Liver (tissue), 9 donors: ENCODE results near the gene CTBS. TPM values are rescaled to one million over a fixed set of nuclear protein-coding genes. Genes with fewer than 3 reads are reported as not detected.

Experiments used
- DNase-seq: peaks from one replicate; pipeline ENCODE4 v3.0.0-alpha.2; 2017; ENCODE audit warnings: low spot score
- H3K27ac ChIP-seq, 2 donors: one replicate each; pipeline ENCODE4 v1.7.0; 2013; ENCODE audit warnings: inconsistent platforms in 2 of 2, low read length in 2 of 2, control low read depth in 1 of 2, low read depth in 1 of 2, mild to moderate bottlenecking in 1 of 2
- H3K27me3 ChIP-seq, 4 donors: one replicate each; pipeline versions ENCODE4 v1.6.1 to v1.7.0; 2013; ENCODE audit warnings: low read length in 3 of 4, inconsistent platforms in 1 of 4, mild to moderate bottlenecking in 1 of 4, moderate library complexity in 1 of 4; ENCODE audit not compliant: control insufficient read depth in 4 of 4, insufficient read depth in 4 of 4
- H3K36me3 ChIP-seq, 4 donors: one replicate each; pipeline versions ENCODE4 v1.6.1 to v1.7.0; 2013; ENCODE audit warnings: low read length in 3 of 4, mild to moderate bottlenecking in 3 of 4, low read depth in 1 of 4, moderate library complexity in 1 of 4; ENCODE audit not compliant: control insufficient read depth in 4 of 4, insufficient read depth in 3 of 4
- H3K4me1 ChIP-seq, 4 donors: one replicate each; pipeline versions ENCODE4 v1.6.1 to v1.7.0; 2013; ENCODE audit warnings: low read length in 3 of 4, mild to moderate bottlenecking in 3 of 4, moderate library complexity in 1 of 4; ENCODE audit not compliant: control insufficient read depth in 4 of 4, insufficient read depth in 4 of 4
- H3K4me3 ChIP-seq, 3 donors: one replicate each; pipeline versions ENCODE4 v1.6.1 to v1.7.0; 2013; ENCODE audit warnings: low read length in 3 of 3, control low read depth in 1 of 3, low read depth in 1 of 3, mild to moderate bottlenecking in 1 of 3
- H3K9ac ChIP-seq, 2 donors: one replicate each; pipeline ENCODE4 v1.7.0; 2013; ENCODE audit warnings: low read length in 2 of 2, mild to moderate bottlenecking in 2 of 2, moderate library complexity in 2 of 2, control low read depth in 1 of 2, low read depth in 1 of 2
- H3K9me3 ChIP-seq, 4 donors: one replicate each; pipeline versions ENCODE4 v1.6.1 to v1.7.0; 2013; ENCODE audit warnings: low read length in 3 of 4; ENCODE audit not compliant: control insufficient read depth in 4 of 4
- EGR1 ChIP-seq, 2 donors: IDR thresholded peaks; 2 replicates each; pipeline ENCODE4 v1.6.1; 2016 to 2018; ENCODE audit warnings: antibody characterized with exemption in 2 of 2, low read depth in 2 of 2
- FOXA1 ChIP-seq: IDR thresholded peaks from 2 replicates; pipeline ENCODE4 v1.6.1; 2016; ENCODE audit warnings: antibody characterized with exemption
- FOXA2 ChIP-seq: IDR thresholded peaks from 2 replicates; pipeline ENCODE4 v1.6.1; 2016; ENCODE audit warnings: antibody characterized with exemption
- GABPA ChIP-seq, 2 donors: IDR thresholded peaks in 1 of 2; conservative IDR thresholded peaks in 1 of 2; 2 replicates each; pipeline ENCODE4 v1.6.1; 2016; ENCODE audit warnings: antibody characterized with exemption in 2 of 2, mild to moderate bottlenecking in 1 of 2, moderate library complexity in 1 of 2
- HNF4A ChIP-seq, 2 donors: conservative IDR thresholded peaks; 2 replicates each; pipeline ENCODE4 v1.6.1; 2016; ENCODE audit warnings: antibody characterized with exemption in 2 of 2, mild to moderate bottlenecking in 2 of 2
- HNF4G ChIP-seq: IDR thresholded peaks from 2 replicates; pipeline ENCODE4 v1.6.1; 2016; ENCODE audit warnings: antibody characterized with exemption
- NR2F2 ChIP-seq: IDR thresholded peaks from 2 replicates; pipeline ENCODE4 v1.6.1; 2016; ENCODE audit warnings: antibody characterized with exemption
- RAD21 ChIP-seq, 2 donors: IDR thresholded peaks; 2 replicates each; pipeline ENCODE4 v1.6.1; 2016; ENCODE audit warnings: antibody characterized with exemption in 2 of 2, mild to moderate bottlenecking in 2 of 2
- RXRA ChIP-seq, 2 donors: IDR thresholded peaks; 2 replicates each; pipeline ENCODE4 v1.6.1; 2017 to 2018; ENCODE audit warnings: antibody characterized with exemption in 2 of 2, mild to moderate bottlenecking in 1 of 2
- SP1 ChIP-seq: IDR thresholded peaks from 2 replicates; pipeline ENCODE4 v1.6.1; 2018; ENCODE audit warnings: antibody characterized with exemption, mild to moderate bottlenecking
- TAF1 ChIP-seq: conservative IDR thresholded peaks from 2 replicates; pipeline ENCODE4 v1.6.1; 2016; ENCODE audit warnings: antibody characterized with exemption, mild to moderate bottlenecking
- YY1 ChIP-seq: IDR thresholded peaks from 2 replicates; pipeline ENCODE4 v1.6.1; 2016; ENCODE audit warnings: antibody characterized with exemption, mild to moderate bottlenecking
- WGBS: extraction: QIAGEN DNeasy Blood & Tissue Kit; methylation state at CpG from one replicate; pipeline ENCODE4 v1.1.7; 2013; 5-methylcytosine and 5-hydroxymethylcytosine counted together
- polyA plus RNA-seq, 2 donors: library from polyadenylated mRNA; stranded (reverse) in 1 of 2; unstranded in 1 of 2; fragments of 200-250 nt in 1 of 2; fragments of >200 nt in 1 of 2; fragmentation: Nextera tagmentation in 1 of 2; extraction: Ambion mirVana in 1 of 2; gene quantifications; one replicate each; pipeline versions ENCODE4 v1.2.1 to v1.2.3, GENCODE V29; 2013 to 2015
- total RNA-seq, 2 donors: library from RNA; depleted of rRNA; stranded (reverse); fragments of >200 nt; gene quantifications; one replicate each; pipeline ENCODE4 v1.2.3, GENCODE V29; 2014
- TF ChIP-seq, protein P1 (sequence below): IDR thresholded peaks from 2 replicates; pipeline ENCODE4 v1.6.1; 2016; ENCODE audit warnings: antibody characterized with exemption
- TF ChIP-seq, protein P2 (sequence below): fragments of 150-350 bp; IDR thresholded peaks from 2 replicates; pipeline ENCODE4 v1.5.1; 2017; ENCODE audit warnings: improper control_type of control experiment, low read depth, low read length; ENCODE audit not compliant: missing input control
- TF ChIP-seq, protein P3 (sequence below): IDR thresholded peaks from 2 replicates; pipeline ENCODE4 v1.6.1; 2016; ENCODE audit warnings: antibody characterized with exemption
- TF ChIP-seq, protein P4 (sequence below): IDR thresholded peaks from 2 replicates; pipeline ENCODE4 v1.6.1; 2016; ENCODE audit warnings: antibody characterized with exemption, mild to moderate bottlenecking
- TF ChIP-seq, protein P5 (sequence below): IDR thresholded peaks from 2 replicates; pipeline ENCODE4 v1.6.1; 2016; ENCODE audit warnings: antibody characterized with exemption
- donor health status: healthy.
- donor health status: healthy.
- donor health status: healthy.
- donor health status: healthy.
- donor health status: healthy.

The CTBS gene
- total and polyA plus RNA-seq, 4 donors: 8.5 to 26.9 (median 19.9) TPM

DNA sequence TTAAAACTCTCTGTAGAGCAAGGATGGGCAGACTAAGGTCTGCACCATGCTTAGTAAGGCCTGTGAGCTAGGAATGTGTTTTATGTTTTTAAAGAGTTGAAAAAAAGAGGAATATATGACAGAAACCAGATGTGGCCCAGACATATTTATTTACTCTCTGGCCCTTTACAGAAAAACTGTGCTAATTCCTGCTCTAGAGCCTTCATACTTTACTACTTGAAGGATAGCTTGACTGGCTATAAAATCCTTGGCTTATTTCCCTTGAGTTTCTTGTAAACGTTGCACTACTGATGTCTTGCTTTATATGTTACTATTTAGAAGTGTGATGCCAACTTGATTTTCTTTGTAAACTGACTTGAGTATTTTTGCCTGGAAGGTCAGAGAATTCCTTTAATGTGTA is 33.5 kb downstream of the CTBS start:
- Histone ChIP-seq H3K27ac (no peak overlapping the region), H3K4me3 (no peak overlapping the region), H3K36me3 (peaks cover 0 to 12% (median 3%) of the 10 kb centered on the region in 4 donors), H3K27me3 (no peaks in the 10 kb centered on the region), H3K9ac (no peak overlapping the region), H3K9me3 (no peaks in the 10 kb centered on the region), H3K4me1 (no peaks in the 10 kb centered on the region)
- 54% methylated on average over 1 of the region's 1 CpG for WGBS
- DNase-seq: no peak
- TF ChIP-seq RAD21 (IDR thresholded peaks at IDR 0.05): no peak
- TF ChIP-seq FOXA1: no peak
- TF ChIP-seq GABPA (IDR thresholded peaks at IDR 0.05 in 1 of 2, conservative IDR thresholded peaks at IDR 0.05 in 1 of 2): no peak
- no peak for TF ChIP-seq NR2F2
- TF ChIP-seq TAF1: no peak
- no peak for TF ChIP-seq RXRA (IDR thresholded peaks at IDR 0.05)
- TF ChIP-seq, protein P1, sequence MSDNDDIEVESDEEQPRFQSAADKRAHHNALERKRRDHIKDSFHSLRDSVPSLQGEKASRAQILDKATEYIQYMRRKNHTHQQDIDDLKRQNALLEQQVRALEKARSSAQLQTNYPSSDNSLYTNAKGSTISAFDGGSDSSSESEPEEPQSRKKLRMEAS: no peak
- no peak for TF ChIP-seq EGR1 (IDR thresholded peaks at IDR 0.05; ENCODE audit: low read depth in 2 of 2)
- TF ChIP-seq, protein P2, sequence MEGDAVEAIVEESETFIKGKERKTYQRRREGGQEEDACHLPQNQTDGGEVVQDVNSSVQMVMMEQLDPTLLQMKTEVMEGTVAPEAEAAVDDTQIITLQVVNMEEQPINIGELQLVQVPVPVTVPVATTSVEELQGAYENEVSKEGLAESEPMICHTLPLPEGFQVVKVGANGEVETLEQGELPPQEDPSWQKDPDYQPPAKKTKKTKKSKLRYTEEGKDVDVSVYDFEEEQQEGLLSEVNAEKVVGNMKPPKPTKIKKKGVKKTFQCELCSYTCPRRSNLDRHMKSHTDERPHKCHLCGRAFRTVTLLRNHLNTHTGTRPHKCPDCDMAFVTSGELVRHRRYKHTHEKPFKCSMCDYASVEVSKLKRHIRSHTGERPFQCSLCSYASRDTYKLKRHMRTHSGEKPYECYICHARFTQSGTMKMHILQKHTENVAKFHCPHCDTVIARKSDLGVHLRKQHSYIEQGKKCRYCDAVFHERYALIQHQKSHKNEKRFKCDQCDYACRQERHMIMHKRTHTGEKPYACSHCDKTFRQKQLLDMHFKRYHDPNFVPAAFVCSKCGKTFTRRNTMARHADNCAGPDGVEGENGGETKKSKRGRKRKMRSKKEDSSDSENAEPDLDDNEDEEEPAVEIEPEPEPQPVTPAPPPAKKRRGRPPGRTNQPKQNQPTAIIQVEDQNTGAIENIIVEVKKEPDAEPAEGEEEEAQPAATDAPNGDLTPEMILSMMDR: no peak

DNA sequence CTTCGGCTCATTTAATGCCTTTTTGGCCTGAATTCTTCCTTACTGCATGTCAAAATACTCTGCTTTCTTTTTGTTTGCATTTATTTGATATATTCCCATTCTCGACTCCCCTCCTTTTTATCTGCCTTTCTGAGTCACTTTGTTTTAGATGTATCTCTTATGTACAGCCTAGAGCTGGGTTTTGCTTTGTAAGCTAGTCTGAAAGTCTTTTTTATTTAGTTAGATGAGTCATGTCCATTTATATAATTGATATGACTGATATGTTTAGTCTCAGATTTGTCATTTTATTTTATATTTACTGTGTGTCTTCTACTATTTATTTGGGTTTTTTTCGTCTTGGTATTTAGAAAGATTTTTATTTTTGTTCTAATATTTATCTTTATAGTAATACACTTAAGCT is 34.3 kb downstream of the CTBS start:
- H3K9ac ChIP-seq: no peak overlapping the region
- H3K27ac ChIP-seq: no peak overlapping the region
- peaks cover 0 to 12% (median 3%) of the 10 kb centered on the region in 4 donors for H3K36me3 ChIP-seq
- no peaks in the 10 kb centered on the region for H3K4me1 ChIP-seq
- no peaks in the 10 kb centered on the region for H3K27me3 ChIP-seq
- H3K4me3 ChIP-seq: no peak overlapping the region
- DNase-seq: no peak
- TF ChIP-seq, protein P3, sequence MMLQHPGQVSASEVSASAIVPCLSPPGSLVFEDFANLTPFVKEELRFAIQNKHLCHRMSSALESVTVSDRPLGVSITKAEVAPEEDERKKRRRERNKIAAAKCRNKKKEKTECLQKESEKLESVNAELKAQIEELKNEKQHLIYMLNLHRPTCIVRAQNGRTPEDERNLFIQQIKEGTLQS: no peak
- no peak for TF ChIP-seq HNF4G
- no peak for TF ChIP-seq HNF4A (conservative IDR thresholded peaks at IDR 0.05)
- TF ChIP-seq FOXA2: no peak
- no peak for TF ChIP-seq RXRA (IDR thresholded peaks at IDR 0.05)
- no peak for TF ChIP-seq RAD21 (IDR thresholded peaks at IDR 0.05)
- no peak for TF ChIP-seq FOXA1
- TF ChIP-seq, protein P4, sequence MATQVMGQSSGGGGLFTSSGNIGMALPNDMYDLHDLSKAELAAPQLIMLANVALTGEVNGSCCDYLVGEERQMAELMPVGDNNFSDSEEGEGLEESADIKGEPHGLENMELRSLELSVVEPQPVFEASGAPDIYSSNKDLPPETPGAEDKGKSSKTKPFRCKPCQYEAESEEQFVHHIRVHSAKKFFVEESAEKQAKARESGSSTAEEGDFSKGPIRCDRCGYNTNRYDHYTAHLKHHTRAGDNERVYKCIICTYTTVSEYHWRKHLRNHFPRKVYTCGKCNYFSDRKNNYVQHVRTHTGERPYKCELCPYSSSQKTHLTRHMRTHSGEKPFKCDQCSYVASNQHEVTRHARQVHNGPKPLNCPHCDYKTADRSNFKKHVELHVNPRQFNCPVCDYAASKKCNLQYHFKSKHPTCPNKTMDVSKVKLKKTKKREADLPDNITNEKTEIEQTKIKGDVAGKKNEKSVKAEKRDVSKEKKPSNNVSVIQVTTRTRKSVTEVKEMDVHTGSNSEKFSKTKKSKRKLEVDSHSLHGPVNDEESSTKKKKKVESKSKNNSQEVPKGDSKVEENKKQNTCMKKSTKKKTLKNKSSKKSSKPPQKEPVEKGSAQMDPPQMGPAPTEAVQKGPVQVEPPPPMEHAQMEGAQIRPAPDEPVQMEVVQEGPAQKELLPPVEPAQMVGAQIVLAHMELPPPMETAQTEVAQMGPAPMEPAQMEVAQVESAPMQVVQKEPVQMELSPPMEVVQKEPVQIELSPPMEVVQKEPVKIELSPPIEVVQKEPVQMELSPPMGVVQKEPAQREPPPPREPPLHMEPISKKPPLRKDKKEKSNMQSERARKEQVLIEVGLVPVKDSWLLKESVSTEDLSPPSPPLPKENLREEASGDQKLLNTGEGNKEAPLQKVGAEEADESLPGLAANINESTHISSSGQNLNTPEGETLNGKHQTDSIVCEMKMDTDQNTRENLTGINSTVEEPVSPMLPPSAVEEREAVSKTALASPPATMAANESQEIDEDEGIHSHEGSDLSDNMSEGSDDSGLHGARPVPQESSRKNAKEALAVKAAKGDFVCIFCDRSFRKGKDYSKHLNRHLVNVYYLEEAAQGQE: no peak
- TF ChIP-seq YY1: no peak
- TF ChIP-seq GABPA (IDR thresholded peaks at IDR 0.05 in 1 of 2, conservative IDR thresholded peaks at IDR 0.05 in 1 of 2): no peak
- TF ChIP-seq, protein P5, sequence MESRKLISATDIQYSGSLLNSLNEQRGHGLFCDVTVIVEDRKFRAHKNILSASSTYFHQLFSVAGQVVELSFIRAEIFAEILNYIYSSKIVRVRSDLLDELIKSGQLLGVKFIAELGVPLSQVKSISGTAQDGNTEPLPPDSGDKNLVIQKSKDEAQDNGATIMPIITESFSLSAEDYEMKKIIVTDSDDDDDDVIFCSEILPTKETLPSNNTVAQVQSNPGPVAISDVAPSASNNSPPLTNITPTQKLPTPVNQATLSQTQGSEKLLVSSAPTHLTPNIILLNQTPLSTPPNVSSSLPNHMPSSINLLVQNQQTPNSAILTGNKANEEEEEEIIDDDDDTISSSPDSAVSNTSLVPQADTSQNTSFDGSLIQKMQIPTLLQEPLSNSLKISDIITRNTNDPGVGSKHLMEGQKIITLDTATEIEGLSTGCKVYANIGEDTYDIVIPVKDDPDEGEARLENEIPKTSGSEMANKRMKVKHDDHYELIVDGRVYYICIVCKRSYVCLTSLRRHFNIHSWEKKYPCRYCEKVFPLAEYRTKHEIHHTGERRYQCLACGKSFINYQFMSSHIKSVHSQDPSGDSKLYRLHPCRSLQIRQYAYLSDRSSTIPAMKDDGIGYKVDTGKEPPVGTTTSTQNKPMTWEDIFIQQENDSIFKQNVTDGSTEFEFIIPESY: no peak
- TF ChIP-seq SP1: no peak
- H3K9me3 ChIP-seq: no peaks in the 10 kb centered on the region
- WGBS: 93% methylated on average over 3 of the region's 3 CpGs
